Keratinocyte (primary cell): ENCODE measurements around the gene ANO7. TPM values are rescaled to one million over a fixed set of nuclear protein-coding genes. Genes with fewer than 3 reads are reported as not detected.

ENCODE experiments used
- DNase-seq: peaks from one replicate; pipeline ENCODE4 v3.0.0-alpha.2; 2011; ENCODE audit warnings: low read depth, missing footprints, low spot score
- FAIRE-seq: peaks from 2 replicates; lab custom pipeline; 2011; peaks lifted over from hg19 to GRCh38; lab: Jason Lieb, UNC
- H2AFZ ChIP-seq: 2 replicates; pipeline ENCODE4 v1.6.0; 2012; ENCODE audit warnings: low read length, control low read depth, inconsistent platforms; ENCODE audit not compliant: control insufficient read depth
- H3K27ac ChIP-seq: 2 replicates; pipeline ENCODE4 v1.5.1; 2011; ENCODE audit warnings: low read length; ENCODE audit not compliant: control insufficient read depth, insufficient read depth
- H3K27me3 ChIP-seq: 3 replicates; pipeline ENCODE4 v1.6.0; 2011; ENCODE audit warnings: low read length; ENCODE audit not compliant: control insufficient read depth, insufficient read depth; ENCODE audit errors: extremely low read depth
- H3K36me3 ChIP-seq, 2 experiments: 2 replicates in 1 of 2; 3 replicates in 1 of 2; pipeline ENCODE4 v1.5.1; 2011; ENCODE audit warnings: low read length in 2 of 2, mild to moderate bottlenecking in 1 of 2; ENCODE audit not compliant: control insufficient read depth in 2 of 2, insufficient read depth in 2 of 2; ENCODE audit errors: extremely low read depth in 1 of 2
- H3K4me1 ChIP-seq: 3 replicates; pipeline ENCODE4 v1.5.1; 2011; ENCODE audit warnings: low read length; ENCODE audit not compliant: control insufficient read depth, insufficient read depth; ENCODE audit errors: extremely low read depth
- H3K4me2 ChIP-seq: 3 replicates; pipeline ENCODE4 v1.6.0; 2011; ENCODE audit warnings: low read depth, low read length; ENCODE audit not compliant: control insufficient read depth, insufficient read depth; ENCODE audit errors: extremely low read depth
- H3K4me3 ChIP-seq, 3 experiments: fragments of 200-600 bp in 1 of 3; sonication (generic) in 1 of 3; 2 replicates in 2 of 3; 3 replicates in 1 of 3; pipeline ENCODE4 v1.5.1; 2011 to 2016; ENCODE audit warnings: low read length in 3 of 3, mild to moderate bottlenecking in 3 of 3, control low read depth in 2 of 3, inconsistent platforms in 1 of 3, low read depth in 1 of 3, mixed read lengths in 1 of 3, mixed run types in 1 of 3, moderate library complexity in 1 of 3; ENCODE audit not compliant: control insufficient read depth in 2 of 3, insufficient read depth in 2 of 3; ENCODE audit errors: extremely low read depth in 1 of 3
- H3K79me2 ChIP-seq: 2 replicates; pipeline ENCODE4 v1.6.0; 2012; ENCODE audit warnings: low read length; ENCODE audit not compliant: control insufficient read depth, insufficient read depth
- H3K9ac ChIP-seq: 3 replicates; pipeline ENCODE4 v1.6.0; 2011; ENCODE audit warnings: low read length; ENCODE audit not compliant: control insufficient read depth, insufficient read depth; ENCODE audit errors: extremely low read depth
- H3K9me1 ChIP-seq: 3 replicates; pipeline ENCODE4 v1.6.0; 2011; ENCODE audit warnings: low read length; ENCODE audit not compliant: control insufficient read depth, insufficient read depth; ENCODE audit errors: extremely low read depth
- H3K9me3 ChIP-seq: 2 replicates; pipeline ENCODE4 v1.5.1; 2012; ENCODE audit warnings: low read depth, low read length; ENCODE audit not compliant: control insufficient read depth
- H4K20me1 ChIP-seq: 3 replicates; pipeline ENCODE4 v1.6.0; 2011; ENCODE audit warnings: low read length; ENCODE audit not compliant: control insufficient read depth, insufficient read depth; ENCODE audit errors: extremely low read depth
- CTCF ChIP-seq, 3 experiments: IDR thresholded peaks in 1 of 3; conservative IDR thresholded peaks in 1 of 3; optimal IDR thresholded peaks in 1 of 3; 2 replicates in 2 of 3; 3 replicates in 1 of 3; pipeline versions ENCODE3 to v1.5.1; 2011; ENCODE audit warnings: low read length in 3 of 3, mild to moderate bottlenecking in 3 of 3, moderate library complexity in 2 of 3, control low read depth in 1 of 3, inconsistent platforms in 1 of 3; ENCODE audit not compliant: insufficient read depth in 2 of 3; ENCODE audit errors: extremely low read depth in 1 of 3
- EZH2 ChIP-seq: IDR thresholded peaks from one replicate; pipeline ENCODE4 v1.6.1; 2012; ENCODE audit warnings: inconsistent platforms, mild to moderate bottlenecking, low read length, moderate library complexity
- dilution Hi-C: fragments of 300-500 bp; cut with MboI; formaldehyde crosslinking; loops from one replicate; pipeline ENCODE4 v1.7.0; 2020; ENCODE audit warnings: low sequenced_read_pairs; ENCODE audit not compliant: extremely low pct_ligation_motif_present
- polyA plus RNA-seq, 5 experiments: library from polyadenylated mRNA; depleted of rRNA in 3 of 5; stranded (reverse) in 3 of 5; stranded (forward) in 1 of 5; unstranded in 1 of 5; fragments of >200 nt; gene quantifications; 1 replicate in 1 of 5; 2 replicates in 3 of 5; 3 replicates in 1 of 5; pipeline versions ENCODE4 v1.2.1 to v1.2.3, GENCODE V29; 2011 to 2012; ENCODE audit warnings: missing spikeins in 2 of 5, low read depth in 1 of 5, low replicate concordance in 1 of 5

ANO7 gene
- polyA plus RNA-seq, 1 donor (not counting 4 experiments of a cell fraction or from before 2014, with no cell fraction given), result 0.14 TPM

- no peak for TF ChIP-seq EZH2
- TF ChIP-seq CTCF (optimal IDR thresholded peaks at IDR 0.05 in 1 of 3, IDR thresholded peaks at IDR 0.05 in 1 of 3, conservative IDR thresholded peaks at IDR 0.05 in 1 of 3; ENCODE audit: extremely low read depth in 1 of 3, insufficient read depth in 2 of 3, low read length in 3 of 3), result no peak
- H3K36me3 ChIP-seq, result peaks cover 6 to 9% of the 10 kb centered on the region in 2 experiments
- dilution Hi-C loops, result no loop called here
Observed at GRCh38 chr2:241182126-241182525, 6.4 kb upstream of the ANO7 start.

GRCh38 chr2:241182531-241183133, 5.8 kb upstream of the ANO7 start:
- FAIRE-seq, result no peak
- no peak for DNase-seq

More at GRCh38 chr2:241182126-241182525, 6.4 kb upstream of the ANO7 start:
- DNase-seq (no peak), FAIRE-seq (no peak)
- H3K27me3 ChIP-seq, result peaks cover 5% of the 10 kb centered on the region
- H3K9me3 ChIP-seq, result no peaks in the 10 kb centered on the region
- H3K9ac ChIP-seq, result no peak overlapping the region
- no peaks in the 10 kb centered on the region for H4K20me1 ChIP-seq
- no peaks in the 10 kb centered on the region for H3K4me1 ChIP-seq
- H3K4me3 ChIP-seq, result no peak overlapping the region
- no peaks in the 10 kb centered on the region for H3K9me1 ChIP-seq
- no peaks in the 10 kb centered on the region for H3K79me2 ChIP-seq
- H2AFZ ChIP-seq, result no peak overlapping the region
- H3K27ac ChIP-seq, result no peak overlapping the region
- H3K4me2 ChIP-seq, result no peak overlapping the region

More at GRCh38 chr2:241182531-241183133, 5.8 kb upstream of the ANO7 start:
- H3K4me2 ChIP-seq, result no peak overlapping the region
- H3K4me1 ChIP-seq, result no peaks in the 10 kb centered on the region
- TF ChIP-seq EZH2 (no peak), CTCF (optimal IDR thresholded peaks at IDR 0.05 in 1 of 3, IDR thresholded peaks at IDR 0.05 in 1 of 3, conservative IDR thresholded peaks at IDR 0.05 in 1 of 3; ENCODE audit: extremely low read depth in 1 of 3, insufficient read depth in 2 of 3, low read length in 3 of 3) (no peak)
- no peaks in the 10 kb centered on the region for H3K9me3 ChIP-seq
- no peaks in the 10 kb centered on the region for H3K79me2 ChIP-seq
- no peak overlapping the region for H3K9ac ChIP-seq
- H3K27me3 ChIP-seq, result peaks cover 6% of the 10 kb centered on the region
- no peak overlapping the region for H3K4me3 ChIP-seq
- no peaks in the 10 kb centered on the region for H4K20me1 ChIP-seq
- no peak overlapping the region for H3K27ac ChIP-seq
- no peak overlapping the region for H2AFZ ChIP-seq
- dilution Hi-C loops, result no loop called here
- H3K36me3 ChIP-seq, result peaks cover 6 to 9% of the 10 kb centered on the region in 2 experiments
- no peaks in the 10 kb centered on the region for H3K9me1 ChIP-seq
